Forelimb muscle (tissue), 1 donor: ENCODE measurements around the gene DSN1. TPM values are rescaled to one million over a fixed set of nuclear protein-coding genes. Genes with fewer than 3 reads are reported as not detected.

Experiments used
- polyA plus RNA-seq: library from polyadenylated mRNA; unstranded; fragments of 120-200 nt; gene quantifications from one replicate; pipeline ENCODE4 v1.2.1, GENCODE V29; 2013; ENCODE audit not compliant: insufficient read length

The DSN1 gene
- polyA plus RNA-seq, 1 donor, result 7.8 TPM

Other genes starting within 250 kb of the DSN1 start
- 544 TPM for gene MYL9, start 232.2 kb downstream of the DSN1 start, polyA plus RNA-seq
- 20.0 TPM for gene TGIF2, start 200.2 kb downstream of the DSN1 start, polyA plus RNA-seq
- gene RAB5IF, start 168.0 kb downstream of the DSN1 start, polyA plus RNA-seq, result 40.7 TPM
- gene SLA2, start 127.6 kb downstream of the DSN1 start, polyA plus RNA-seq, result 0.32 TPM
- gene NDRG3, start 27.7 kb downstream of the DSN1 start, polyA plus RNA-seq, result 13.9 TPM
- gene TLDC2, start 102.4 kb upstream of the DSN1 start, polyA plus RNA-seq, result 0.40 TPM
- gene SAMHD1, start 177.9 kb upstream of the DSN1 start, polyA plus RNA-seq, result 24.6 TPM